ENCODE results near the gene PTPRN2. TPM values are rescaled to one million over a fixed set of nuclear protein-coding genes. Genes with fewer than 3 reads are reported as not detected.

Gene PTPRN2
- polyA plus RNA-seq, 1 of the 3 experiments (the other 2 are of a cell fraction): 4.0 TPM

- no peak for TF ChIP-seq IRF3 (IDR thresholded peaks at IDR 0.05; ENCODE audit: low read depth, low read length)
- TF ChIP-seq POLR2AphosphoS5 (IDR thresholded peaks at IDR 0.05; ENCODE audit: low read depth, low read length): no peak
- no peak for TF ChIP-seq MAX (IDR thresholded peaks at IDR 0.05; ENCODE audit: low read depth)
- no peak for TF ChIP-seq JUND (IDR thresholded peaks at IDR 0.05)
- TF ChIP-seq TEAD4 (IDR thresholded peaks at IDR 0.05; ENCODE audit: borderline replicate concordance, insufficient read depth): no peak
- TF ChIP-seq NRF1 (IDR thresholded peaks at IDR 0.05; ENCODE audit: low read depth, low read length): no peak
- TF ChIP-seq FOXJ3 (CRISPR knock-in tag; IDR thresholded peaks at IDR 0.05): no peak
- TF ChIP-seq CTCF (IDR thresholded peaks at IDR 0.05): no peak
- no peak for TF ChIP-seq ELF1 (IDR thresholded peaks at IDR 0.05)
These were observed 1091.0 kb downstream of the PTPRN2 start (continued) for GRCh38 chr7:157496416-157497275.

GRCh38 chr7:157495594-157495993 is 1092.0 kb downstream of the PTPRN2 start:
- H3K27ac ChIP-seq (ENCODE audit: low read depth in 2 of 2, low read length in 1 of 2): no peak overlapping the region
- H3K4me2 ChIP-seq: no peak overlapping the region
- CTCF ChIA-PET: no interaction called here

More at GRCh38 chr7:157495594-157495993, 1092.0 kb downstream of the PTPRN2 start:
- TF ChIP-seq ELF1 (IDR thresholded peaks at IDR 0.05) (no peak), CHD2 (IDR thresholded peaks at IDR 0.05; ENCODE audit: low read length, partially characterized antibody) (no peak), NFIC (IDR thresholded peaks at IDR 0.05; ENCODE audit: borderline replicate concordance) (no peak), RFX5 (IDR thresholded peaks at IDR 0.05; ENCODE audit: low read length) (no peak), GATA2 (CRISPR knock-in tag; IDR thresholded peaks at IDR 0.05) (no peak), POLR2AphosphoS5 (IDR thresholded peaks at IDR 0.05; ENCODE audit: low read depth, low read length) (no peak), PBX3 (IDR thresholded peaks at IDR 0.05) (no peak), EP300 (IDR thresholded peaks at IDR 0.05; ENCODE audit: borderline replicate concordance in 1 of 2, low read depth in 1 of 2, low read length in 1 of 2) (no peak), RAD21 (IDR thresholded peaks at IDR 0.05; ENCODE audit: low read length) (no peak), SMC3 (IDR thresholded peaks at IDR 0.05; ENCODE audit: low read depth, low read length) (no peak), MXI1 (IDR thresholded peaks at IDR 0.05; ENCODE audit: low read depth, low read length) (no peak), USF2 (IDR thresholded peaks at IDR 0.05; ENCODE audit: borderline replicate concordance, low read depth, low read length) (no peak), FOXM1 (IDR thresholded peaks at IDR 0.05; ENCODE audit: low read depth) (no peak), JUND (IDR thresholded peaks at IDR 0.05) (no peak)
- no peaks in the 10 kb centered on the region for H4K20me1 ChIP-seq (ENCODE audit: insufficient read depth)
- peaks cover 0 to 2% of the 10 kb centered on the region in 2 experiments; a peak in 1 of 4 replicates for H3K4me1 ChIP-seq (ENCODE audit: control insufficient read depth in 1 of 2, insufficient read depth in 2 of 2, low read depth in 1 of 2, low read length in 1 of 2)
- no peak overlapping the region for H3K4me3 ChIP-seq (ENCODE audit: low read depth in 2 of 2, low read length in 1 of 2)
- no peak overlapping the region for H2AFZ ChIP-seq (ENCODE audit: low read depth)
- no peak for DNase-seq
- no peaks in the 10 kb centered on the region for H3K36me3 ChIP-seq (replicated peaks in 1 of 2; ENCODE audit: control insufficient read depth in 1 of 2, insufficient read depth in 2 of 2, low read length in 1 of 2)
- 0 out of 2 replicates have a peak, but pooled peaks cover 6% of the 10 kb centered on the region for H3K9me3 ChIP-seq
- H3K9me2 ChIP-seq: no peaks in the 10 kb centered on the region
- POLR2A ChIA-PET: no interaction called here
- no peaks in the 10 kb centered on the region for H3K27me3 ChIP-seq (ENCODE audit: insufficient read depth)
- WGBS (ENCODE audit: low lambda C conversion rate): 60% methylated on average over 13 of the region's 13 CpGs
- no peaks in the 10 kb centered on the region for H3K79me2 ChIP-seq (ENCODE audit: insufficient read depth)
- H3F3A ChIP-seq (replicated peaks; ENCODE audit: insufficient read depth): no peaks in the 10 kb centered on the region
- H3K9ac ChIP-seq: no peak overlapping the region
